HG03175 (cell line): ENCODE measurements around the gene CTNNA2.

Experiments used
- ATAC-seq: cut with Tn5 transposase; IDR thresholded peaks from one replicate; pipeline ENCODE4 v1.9.1; 2021; ENCODE audit warnings: mild to moderate bottlenecking, moderate library complexity; ENCODE audit not compliant: unreplicated experiment

Gene CTNNA2

GRCh38 chr2:80420530-80421208, 907.8 kb downstream of the CTNNA2 start:
- no peak for ATAC-seq

GRCh38 chr2:80429251-80429650, 916.4 kb downstream of the CTNNA2 start:
- no peak for ATAC-seq

DNA sequence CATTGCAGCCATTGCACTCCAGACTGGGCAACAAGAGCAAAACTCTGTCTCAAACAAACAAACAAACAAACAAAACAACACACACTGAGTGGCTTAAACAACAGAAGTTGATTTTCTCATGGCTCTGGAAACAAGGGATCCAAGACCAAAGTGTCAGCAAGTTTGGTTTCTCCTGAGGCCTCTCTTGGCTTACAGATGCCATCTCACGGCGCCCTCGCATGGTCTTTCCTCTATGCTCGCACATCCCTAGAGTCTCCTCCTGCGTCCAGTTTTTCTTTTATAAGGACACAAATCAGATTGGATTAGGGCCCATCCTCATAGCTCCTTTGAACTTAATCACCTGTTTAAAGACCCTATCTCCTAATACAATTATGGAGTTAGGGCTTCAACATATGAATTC, 925.1 kb downstream of the CTNNA2 start:
- no peak for ATAC-seq

GRCh38 chr2:80438686-80439085, 925.8 kb downstream of the CTNNA2 start:
- no peak for ATAC-seq

DNA sequence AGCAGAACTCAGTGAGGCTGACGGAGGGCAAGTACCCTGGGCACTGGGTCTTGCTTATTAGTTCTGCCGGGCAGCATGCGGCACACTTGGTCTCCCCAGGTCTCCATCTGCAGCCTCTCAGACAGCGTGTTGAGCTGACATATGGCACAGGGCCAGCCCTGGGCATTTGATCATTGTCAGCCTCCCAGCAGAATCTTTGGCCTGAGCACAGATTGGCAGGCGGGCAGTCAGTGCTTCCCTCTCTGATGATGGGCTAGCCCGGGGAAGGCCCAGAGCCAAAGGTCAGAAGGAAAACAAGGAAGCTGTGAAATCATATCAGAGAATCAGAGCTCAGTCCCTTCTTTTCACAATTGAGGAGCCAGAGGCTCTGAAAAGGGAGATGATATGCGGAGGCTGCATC, 941.8 kb downstream of the CTNNA2 start:
- ATAC-seq, result no peak

DNA sequence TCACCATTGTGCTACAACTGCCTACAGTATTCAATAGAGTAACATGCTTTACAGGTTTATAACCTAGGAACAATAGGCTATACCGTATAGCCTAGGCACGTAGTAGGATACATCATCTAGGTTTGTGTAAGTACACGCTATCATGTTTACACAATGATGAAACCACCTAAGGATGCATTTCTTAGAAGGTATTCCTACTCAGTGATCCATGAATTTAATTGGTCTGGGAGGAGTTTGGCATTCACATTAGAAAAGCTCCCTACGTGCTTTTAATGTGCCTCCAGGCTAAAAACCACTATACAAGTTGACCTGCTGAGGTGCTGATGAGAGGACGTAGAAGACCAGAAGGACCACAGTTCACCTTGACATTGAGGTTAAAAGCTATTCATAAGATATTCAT, 946.2 kb downstream of the CTNNA2 start:
- ATAC-seq, result no peak

- ATAC-seq, result no peak
Measured at GRCh38 chr2:80461505-80462197, 948.8 kb downstream of the CTNNA2 start.

GRCh38 chr2:80462654-80463053, 949.8 kb downstream of the CTNNA2 start:
- no peak for ATAC-seq

GRCh38 chr2:80464275-80464674, 951.4 kb downstream of the CTNNA2 start:
- no peak for ATAC-seq

DNA sequence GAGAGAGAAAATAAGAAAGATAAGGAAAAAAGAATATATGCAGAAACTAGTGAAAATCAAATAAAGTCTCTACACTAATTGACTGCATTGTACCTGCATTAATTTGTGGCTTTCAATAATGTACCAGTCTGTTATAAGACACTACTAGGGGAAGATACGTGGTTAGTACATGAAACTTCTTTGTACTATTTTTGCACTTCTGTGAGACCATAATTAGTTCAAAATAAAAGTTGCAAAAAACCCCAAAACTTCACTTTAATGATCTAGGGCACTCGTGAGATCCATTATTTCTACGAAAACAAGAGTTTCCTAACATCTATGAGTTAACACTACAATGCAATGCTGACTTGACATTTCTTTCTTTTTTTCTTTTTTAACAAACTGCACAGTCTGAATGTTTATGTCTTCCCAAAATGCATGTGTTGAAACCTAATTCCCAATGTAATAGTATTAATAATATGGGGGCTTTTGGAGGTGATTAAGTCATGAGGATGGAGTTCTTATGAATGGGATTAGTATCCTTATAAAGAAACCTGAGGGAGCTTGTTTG, 954.5 kb downstream of the CTNNA2 start:
- no peak for ATAC-seq

DNA sequence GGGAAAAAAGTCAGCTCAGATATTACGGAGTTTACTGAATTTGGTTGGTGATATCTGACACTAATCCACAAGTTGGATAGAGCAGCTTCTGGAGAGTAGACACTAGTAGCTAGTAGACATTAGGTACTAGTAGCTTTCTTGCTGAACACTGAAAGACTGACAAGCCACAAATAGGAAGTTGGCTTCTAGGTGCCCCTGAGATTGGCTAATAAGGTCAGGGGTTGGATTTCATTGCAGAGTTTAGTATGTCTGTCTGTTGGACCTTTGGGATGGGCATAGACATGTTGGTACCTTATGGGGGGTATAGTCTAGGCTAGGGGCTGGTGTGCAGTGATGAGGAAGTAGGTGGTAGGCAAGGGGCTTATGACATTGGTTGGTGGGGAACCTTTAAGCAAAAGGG, 956.6 kb downstream of the CTNNA2 start:
- no peak for ATAC-seq

DNA sequence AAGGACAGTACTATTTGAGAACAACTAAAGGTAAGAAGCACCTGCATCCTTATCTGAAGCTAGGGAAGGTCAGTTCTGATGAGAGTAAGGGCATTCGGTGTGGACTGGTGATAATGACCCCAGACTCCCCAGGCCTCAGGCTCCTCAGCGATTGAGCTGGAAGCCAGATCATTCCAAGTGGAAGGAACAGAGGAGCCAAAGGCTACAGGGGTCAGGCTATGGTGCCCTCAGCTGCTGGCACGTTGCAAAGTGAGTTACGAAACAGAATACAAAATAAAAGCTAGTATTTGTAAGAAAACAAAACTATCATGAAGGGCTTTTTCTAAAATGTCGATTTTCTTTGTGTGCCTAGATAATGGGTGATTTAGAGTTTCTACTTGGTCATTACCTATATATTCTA, 960.2 kb downstream of the CTNNA2 start:
- ATAC-seq, result no peak

- no peak for ATAC-seq
Measured at GRCh38 chr2:80473796-80474195, 960.9 kb downstream of the CTNNA2 start.

DNA sequence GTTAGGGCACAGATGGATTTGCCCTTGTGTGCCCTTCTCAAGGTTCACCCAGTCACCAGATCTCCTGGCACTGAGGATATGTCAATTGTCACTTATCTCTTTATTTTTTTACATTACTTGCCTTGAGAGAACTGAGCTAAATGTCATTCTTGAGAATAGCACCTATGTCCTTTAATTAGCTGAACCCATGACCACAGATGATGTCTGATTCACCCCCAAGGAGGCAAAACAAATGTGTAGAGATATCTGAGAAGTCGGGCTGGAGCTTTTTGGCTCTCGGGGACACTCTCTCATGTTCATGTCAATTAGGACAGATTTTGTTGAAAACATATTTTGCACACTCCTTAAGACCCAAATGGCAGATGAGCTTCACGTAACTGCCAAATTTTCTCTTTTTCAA, 963.1 kb downstream of the CTNNA2 start:
- ATAC-seq, result no peak

GRCh38 chr2:80476535-80477117, 963.8 kb downstream of the CTNNA2 start:
- ATAC-seq, result no peak

DNA sequence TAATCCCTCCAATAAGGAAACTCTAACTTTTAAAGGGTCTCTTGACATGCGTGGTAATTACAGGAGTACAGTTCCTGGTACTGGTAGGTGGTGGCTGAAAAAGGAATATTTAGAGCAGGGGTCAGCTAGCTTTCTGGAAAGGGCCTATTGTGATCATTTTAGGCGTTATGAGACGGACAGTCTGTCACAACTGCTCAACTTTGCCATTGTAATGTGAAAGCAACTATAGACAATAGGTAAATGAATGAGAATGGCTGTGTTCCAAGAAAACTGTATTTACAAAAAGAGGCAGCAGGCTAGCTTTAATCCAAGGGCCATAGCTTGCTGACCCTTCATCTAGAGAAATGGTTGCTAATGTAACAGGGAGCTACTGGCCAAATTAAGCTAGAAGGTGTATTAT, 969.4 kb downstream of the CTNNA2 start:
- no peak for ATAC-seq

DNA sequence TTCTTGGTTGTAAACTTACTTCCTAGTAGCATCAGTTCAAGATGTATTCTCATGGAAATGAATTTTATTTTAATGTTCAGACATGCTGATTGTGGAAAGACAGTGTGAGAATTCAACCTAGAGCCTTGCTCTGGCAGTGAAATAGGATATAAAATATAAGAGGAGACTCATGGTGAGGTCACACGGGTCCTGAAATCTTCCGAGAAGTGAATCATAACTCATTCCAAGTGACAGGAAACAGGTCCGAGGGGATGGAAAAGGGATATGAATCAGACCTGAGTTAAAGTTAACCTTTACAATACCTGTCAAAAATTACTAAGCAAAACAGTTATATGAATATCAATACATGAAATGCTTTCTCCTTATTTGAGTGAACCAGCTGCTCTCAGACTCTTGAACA, 976.9 kb downstream of the CTNNA2 start:
- ATAC-seq, result no peak

GRCh38 chr2:80490964-80491363, 978.1 kb downstream of the CTNNA2 start:
- no peak for ATAC-seq

GRCh38 chr2:80496346-80496745, 983.5 kb downstream of the CTNNA2 start:
- no peak for ATAC-seq

DNA sequence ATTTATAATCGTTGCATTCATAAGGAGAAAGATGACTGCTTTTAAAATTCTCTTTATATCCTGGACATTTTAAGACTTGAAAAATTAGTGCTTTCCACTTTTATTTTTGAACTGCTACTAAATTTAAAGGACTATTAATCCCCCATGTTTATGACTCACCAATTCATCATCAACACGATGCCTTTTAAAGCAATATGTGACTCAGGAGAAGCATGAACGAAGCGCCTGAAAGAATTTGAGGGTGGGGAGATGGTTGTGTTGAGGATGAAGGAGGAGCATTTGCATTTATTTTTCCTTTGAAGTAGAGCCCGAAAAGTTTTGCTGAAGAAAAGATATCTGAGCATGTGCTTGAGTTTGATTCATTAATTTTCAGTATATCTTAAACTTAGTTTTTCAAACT, 983.9 kb downstream of the CTNNA2 start:
- ATAC-seq, result no peak

DNA sequence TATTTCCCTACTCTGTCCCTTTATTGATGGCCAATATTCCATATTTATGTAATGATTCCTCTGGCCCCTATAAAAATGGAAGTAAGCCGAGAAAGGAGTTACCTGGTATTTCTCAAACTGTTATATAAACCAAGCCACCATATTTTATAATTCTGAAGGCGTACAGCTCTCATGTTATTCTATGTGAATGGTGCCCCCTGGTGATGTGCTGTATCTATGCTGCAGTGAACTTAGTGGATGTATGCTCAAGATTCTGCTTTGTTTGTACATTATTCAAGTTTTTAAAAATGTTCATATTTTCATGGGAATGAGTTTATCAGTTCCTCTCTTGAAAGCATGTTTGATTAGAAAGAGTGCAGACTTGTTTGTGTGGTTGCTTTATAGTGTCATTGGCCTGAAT, 986.2 kb downstream of the CTNNA2 start:
- no peak for ATAC-seq
